ENCODE data around the gene OR1N1. TPM values are rescaled to one million over a fixed set of nuclear protein-coding genes. Genes with fewer than 3 reads are reported as not detected.

The OR1N1 gene
- total and polyA plus RNA-seq, 2 experiments from 2014 or later: not detected

DNA sequence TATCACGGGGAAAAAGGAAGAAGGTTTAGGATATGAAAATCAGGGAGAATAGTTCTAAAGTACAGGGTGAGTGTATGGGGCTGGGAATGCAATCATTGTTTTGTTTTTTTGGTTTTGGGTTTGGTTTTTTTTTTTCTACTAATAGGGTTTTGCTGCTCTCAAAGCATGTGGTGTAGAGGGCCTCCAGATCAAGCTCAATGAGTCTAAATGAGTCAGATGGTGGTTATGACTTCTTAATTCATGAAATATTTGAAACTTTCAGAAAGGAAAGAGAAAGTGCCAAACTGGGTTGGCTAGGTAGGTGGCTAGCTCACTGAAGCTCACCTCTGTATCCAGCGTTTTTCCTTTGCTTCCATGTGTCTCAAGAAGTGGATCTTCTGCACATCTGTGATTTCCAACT is 45.4 kb upstream of the OR1N1 start:
- ATAC-seq: no peak
- no peaks in the 10 kb centered on the region for H3K27me3 Mint-ChIP-seq (ENCODE audit: insufficient read depth, low read depth, poor library complexity)

DNA sequence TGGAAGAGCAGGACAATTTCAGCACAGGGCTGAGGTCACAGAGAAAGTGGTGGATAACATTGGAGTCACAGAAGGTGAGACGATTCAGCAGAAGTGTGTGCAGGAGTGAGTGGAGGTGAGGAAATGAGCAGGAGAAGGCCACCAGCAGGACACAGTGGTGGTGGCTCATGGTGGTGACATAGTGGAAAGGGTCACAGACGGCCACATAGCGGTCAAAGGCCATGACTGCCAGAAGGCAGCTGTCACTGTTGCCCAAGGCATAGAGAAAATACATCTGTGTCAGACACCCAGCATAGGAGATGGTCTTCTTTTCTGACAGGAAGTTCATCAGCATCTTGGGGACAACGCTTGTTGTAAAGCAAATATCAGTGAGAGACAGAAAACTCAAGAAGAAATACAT is 40.8 kb upstream of the OR1N1 start:
- no peaks in the 10 kb centered on the region for H3K36me3 ChIP-seq (ENCODE audit: insufficient read depth)
- no peak overlapping the region for H3K4me2 ChIP-seq
- Mint-ChIP-seq H3K27me3 (ENCODE audit: insufficient read depth, low read depth, poor library complexity) (no peaks in the 10 kb centered on the region), H3K9me3 (peaks cover 84% of the 10 kb centered on the region), H3K4me1 (no peaks in the 10 kb centered on the region), H3K36me3 (ENCODE audit: low read depth) (peaks cover 17% of the 10 kb centered on the region), H3K4me3 (no peak overlapping the region), H3K27ac (no peak overlapping the region)
- H4K20me1 ChIP-seq (replicated peaks; ENCODE audit: insufficient read depth): no peaks in the 10 kb centered on the region
- H2AFZ ChIP-seq: no peak overlapping the region
- H3K27me3 ChIP-seq (ENCODE audit: insufficient read depth): no peaks in the 10 kb centered on the region
- no peaks in the 10 kb centered on the region for H3K4me1 ChIP-seq (ENCODE audit: insufficient read depth)
- H3F3A ChIP-seq (replicated peaks; ENCODE audit: low read depth): no peaks in the 10 kb centered on the region
- no peaks in the 10 kb centered on the region for H3K9me2 ChIP-seq (ENCODE audit: insufficient read depth)
- no peaks in the 10 kb centered on the region for H3K79me2 ChIP-seq (replicated peaks; ENCODE audit: insufficient read depth)
- no peak overlapping the region for H3K4me3 ChIP-seq
- DNase-seq (ENCODE audit: low spot score) (no peak), ATAC-seq (no peak)
- no peak overlapping the region for H3K27ac ChIP-seq (ENCODE audit: low read depth)
- TF ChIP-seq ZNF331 (CRISPR knock-in tag; IDR thresholded peaks at IDR 0.05; ENCODE audit: low read depth) (no peak), EZH2phosphoT487 (IDR thresholded peaks at IDR 0.05; ENCODE audit: unreplicated experiment) (no peak), ZNF114 (CRISPR knock-in tag; IDR thresholded peaks at IDR 0.05) (no peak), STAT1 (IDR thresholded peaks at IDR 0.05; ENCODE audit: unreplicated experiment) (no peak), CREB1 (CRISPR knock-in tag; IDR thresholded peaks at IDR 0.05; ENCODE audit: low read depth) (no peak)
- TF ChIP-seq, protein P1, sequence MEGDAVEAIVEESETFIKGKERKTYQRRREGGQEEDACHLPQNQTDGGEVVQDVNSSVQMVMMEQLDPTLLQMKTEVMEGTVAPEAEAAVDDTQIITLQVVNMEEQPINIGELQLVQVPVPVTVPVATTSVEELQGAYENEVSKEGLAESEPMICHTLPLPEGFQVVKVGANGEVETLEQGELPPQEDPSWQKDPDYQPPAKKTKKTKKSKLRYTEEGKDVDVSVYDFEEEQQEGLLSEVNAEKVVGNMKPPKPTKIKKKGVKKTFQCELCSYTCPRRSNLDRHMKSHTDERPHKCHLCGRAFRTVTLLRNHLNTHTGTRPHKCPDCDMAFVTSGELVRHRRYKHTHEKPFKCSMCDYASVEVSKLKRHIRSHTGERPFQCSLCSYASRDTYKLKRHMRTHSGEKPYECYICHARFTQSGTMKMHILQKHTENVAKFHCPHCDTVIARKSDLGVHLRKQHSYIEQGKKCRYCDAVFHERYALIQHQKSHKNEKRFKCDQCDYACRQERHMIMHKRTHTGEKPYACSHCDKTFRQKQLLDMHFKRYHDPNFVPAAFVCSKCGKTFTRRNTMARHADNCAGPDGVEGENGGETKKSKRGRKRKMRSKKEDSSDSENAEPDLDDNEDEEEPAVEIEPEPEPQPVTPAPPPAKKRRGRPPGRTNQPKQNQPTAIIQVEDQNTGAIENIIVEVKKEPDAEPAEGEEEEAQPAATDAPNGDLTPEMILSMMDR (conservative IDR thresholded peaks at IDR 0.05; ENCODE audit: low read depth in 2 of 2): no peak
- TF ChIP-seq, protein P2, sequence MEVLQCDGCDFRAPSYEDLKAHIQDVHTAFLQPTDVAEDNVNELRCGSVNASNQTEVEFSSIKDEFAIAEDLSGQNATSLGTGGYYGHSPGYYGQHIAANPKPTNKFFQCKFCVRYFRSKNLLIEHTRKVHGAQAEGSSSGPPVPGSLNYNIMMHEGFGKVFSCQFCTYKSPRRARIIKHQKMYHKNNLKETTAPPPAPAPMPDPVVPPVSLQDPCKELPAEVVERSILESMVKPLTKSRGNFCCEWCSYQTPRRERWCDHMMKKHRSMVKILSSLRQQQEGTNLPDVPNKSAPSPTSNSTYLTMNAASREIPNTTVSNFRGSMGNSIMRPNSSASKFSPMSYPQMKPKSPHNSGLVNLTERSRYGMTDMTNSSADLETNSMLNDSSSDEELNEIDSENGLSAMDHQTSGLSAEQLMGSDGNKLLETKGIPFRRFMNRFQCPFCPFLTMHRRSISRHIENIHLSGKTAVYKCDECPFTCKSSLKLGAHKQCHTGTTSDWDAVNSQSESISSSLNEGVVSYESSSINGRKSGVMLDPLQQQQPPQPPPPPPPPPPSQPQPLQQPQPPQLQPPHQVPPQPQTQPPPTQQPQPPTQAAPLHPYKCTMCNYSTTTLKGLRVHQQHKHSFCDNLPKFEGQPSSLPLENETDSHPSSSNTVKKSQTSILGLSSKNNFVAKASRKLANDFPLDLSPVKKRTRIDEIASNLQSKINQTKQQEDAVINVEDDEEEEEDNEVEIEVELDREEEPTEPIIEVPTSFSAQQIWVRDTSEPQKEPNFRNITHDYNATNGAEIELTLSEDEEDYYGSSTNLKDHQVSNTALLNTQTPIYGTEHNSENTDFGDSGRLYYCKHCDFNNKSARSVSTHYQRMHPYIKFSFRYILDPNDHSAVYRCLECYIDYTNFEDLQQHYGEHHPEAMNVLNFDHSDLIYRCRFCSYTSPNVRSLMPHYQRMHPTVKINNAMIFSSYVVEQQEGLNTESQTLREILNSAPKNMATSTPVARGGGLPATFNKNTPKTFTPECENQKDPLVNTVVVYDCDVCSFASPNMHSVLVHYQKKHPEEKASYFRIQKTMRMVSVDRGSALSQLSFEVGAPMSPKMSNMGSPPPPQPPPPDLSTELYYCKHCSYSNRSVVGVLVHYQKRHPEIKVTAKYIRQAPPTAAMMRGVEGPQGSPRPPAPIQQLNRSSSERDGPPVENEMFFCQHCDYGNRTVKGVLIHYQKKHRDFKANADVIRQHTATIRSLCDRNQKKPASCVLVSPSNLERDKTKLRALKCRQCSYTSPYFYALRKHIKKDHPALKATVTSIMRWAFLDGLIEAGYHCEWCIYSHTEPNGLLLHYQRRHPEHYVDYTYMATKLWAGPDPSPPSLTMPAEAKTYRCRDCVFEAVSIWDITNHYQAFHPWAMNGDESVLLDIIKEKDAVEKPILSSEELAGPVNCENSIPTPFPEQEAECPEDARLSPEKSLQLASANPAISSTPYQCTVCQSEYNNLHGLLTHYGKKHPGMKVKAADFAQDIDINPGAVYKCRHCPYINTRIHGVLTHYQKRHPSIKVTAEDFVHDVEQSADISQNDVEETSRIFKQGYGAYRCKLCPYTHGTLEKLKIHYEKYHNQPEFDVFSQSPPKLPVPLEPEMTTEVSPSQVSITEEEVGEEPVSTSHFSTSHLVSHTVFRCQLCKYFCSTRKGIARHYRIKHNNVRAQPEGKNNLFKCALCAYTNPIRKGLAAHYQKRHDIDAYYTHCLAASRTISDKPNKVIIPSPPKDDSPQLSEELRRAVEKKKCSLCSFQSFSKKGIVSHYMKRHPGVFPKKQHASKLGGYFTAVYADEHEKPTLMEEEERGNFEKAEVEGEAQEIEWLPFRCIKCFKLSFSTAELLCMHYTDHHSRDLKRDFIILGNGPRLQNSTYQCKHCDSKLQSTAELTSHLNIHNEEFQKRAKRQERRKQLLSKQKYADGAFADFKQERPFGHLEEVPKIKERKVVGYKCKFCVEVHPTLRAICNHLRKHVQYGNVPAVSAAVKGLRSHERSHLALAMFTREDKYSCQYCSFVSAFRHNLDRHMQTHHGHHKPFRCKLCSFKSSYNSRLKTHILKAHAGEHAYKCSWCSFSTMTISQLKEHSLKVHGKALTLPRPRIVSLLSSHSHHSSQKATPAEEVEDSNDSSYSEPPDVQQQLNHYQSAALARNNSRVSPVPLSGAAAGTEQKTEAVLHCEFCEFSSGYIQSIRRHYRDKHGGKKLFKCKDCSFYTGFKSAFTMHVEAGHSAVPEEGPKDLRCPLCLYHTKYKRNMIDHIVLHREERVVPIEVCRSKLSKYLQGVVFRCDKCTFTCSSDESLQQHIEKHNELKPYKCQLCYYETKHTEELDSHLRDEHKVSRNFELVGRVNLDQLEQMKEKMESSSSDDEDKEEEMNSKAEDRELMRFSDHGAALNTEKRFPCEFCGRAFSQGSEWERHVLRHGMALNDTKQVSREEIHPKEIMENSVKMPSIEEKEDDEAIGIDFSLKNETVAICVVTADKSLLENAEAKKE (CRISPR knock-in tag; IDR thresholded peaks at IDR 0.05): no peak

More for the DNA sequence above, 45.4 kb upstream of the OR1N1 start:
- no peaks in the 10 kb centered on the region for H3K79me2 ChIP-seq (replicated peaks; ENCODE audit: insufficient read depth)
- no peaks in the 10 kb centered on the region for H3K27me3 ChIP-seq (ENCODE audit: insufficient read depth)
- H3K4me1 Mint-ChIP-seq: no peaks in the 10 kb centered on the region
- H3K9me3 Mint-ChIP-seq: peaks cover 83% of the 10 kb centered on the region
- H2AFZ ChIP-seq: no peak overlapping the region
- H3K27ac Mint-ChIP-seq: no peak overlapping the region
- H3K4me3 Mint-ChIP-seq: no peak overlapping the region
- H3K9me2 ChIP-seq (ENCODE audit: insufficient read depth): no peaks in the 10 kb centered on the region
- no peaks in the 10 kb centered on the region for H3F3A ChIP-seq (replicated peaks; ENCODE audit: low read depth)
- H3K4me3 ChIP-seq: no peak overlapping the region
- no peak overlapping the region for H3K27ac ChIP-seq (ENCODE audit: low read depth)
- peaks cover 19% of the 10 kb centered on the region for H3K36me3 Mint-ChIP-seq (ENCODE audit: low read depth)
- TF ChIP-seq NANOG (IDR thresholded peaks at IDR 0.05; ENCODE audit: borderline replicate concordance) (no peak), EZH2phosphoT487 (IDR thresholded peaks at IDR 0.05; ENCODE audit: unreplicated experiment) (no peak), POLR2AphosphoS5 (IDR thresholded peaks at IDR 0.05; ENCODE audit: low read depth) (no peak)
- TF ChIP-seq, protein P3, sequence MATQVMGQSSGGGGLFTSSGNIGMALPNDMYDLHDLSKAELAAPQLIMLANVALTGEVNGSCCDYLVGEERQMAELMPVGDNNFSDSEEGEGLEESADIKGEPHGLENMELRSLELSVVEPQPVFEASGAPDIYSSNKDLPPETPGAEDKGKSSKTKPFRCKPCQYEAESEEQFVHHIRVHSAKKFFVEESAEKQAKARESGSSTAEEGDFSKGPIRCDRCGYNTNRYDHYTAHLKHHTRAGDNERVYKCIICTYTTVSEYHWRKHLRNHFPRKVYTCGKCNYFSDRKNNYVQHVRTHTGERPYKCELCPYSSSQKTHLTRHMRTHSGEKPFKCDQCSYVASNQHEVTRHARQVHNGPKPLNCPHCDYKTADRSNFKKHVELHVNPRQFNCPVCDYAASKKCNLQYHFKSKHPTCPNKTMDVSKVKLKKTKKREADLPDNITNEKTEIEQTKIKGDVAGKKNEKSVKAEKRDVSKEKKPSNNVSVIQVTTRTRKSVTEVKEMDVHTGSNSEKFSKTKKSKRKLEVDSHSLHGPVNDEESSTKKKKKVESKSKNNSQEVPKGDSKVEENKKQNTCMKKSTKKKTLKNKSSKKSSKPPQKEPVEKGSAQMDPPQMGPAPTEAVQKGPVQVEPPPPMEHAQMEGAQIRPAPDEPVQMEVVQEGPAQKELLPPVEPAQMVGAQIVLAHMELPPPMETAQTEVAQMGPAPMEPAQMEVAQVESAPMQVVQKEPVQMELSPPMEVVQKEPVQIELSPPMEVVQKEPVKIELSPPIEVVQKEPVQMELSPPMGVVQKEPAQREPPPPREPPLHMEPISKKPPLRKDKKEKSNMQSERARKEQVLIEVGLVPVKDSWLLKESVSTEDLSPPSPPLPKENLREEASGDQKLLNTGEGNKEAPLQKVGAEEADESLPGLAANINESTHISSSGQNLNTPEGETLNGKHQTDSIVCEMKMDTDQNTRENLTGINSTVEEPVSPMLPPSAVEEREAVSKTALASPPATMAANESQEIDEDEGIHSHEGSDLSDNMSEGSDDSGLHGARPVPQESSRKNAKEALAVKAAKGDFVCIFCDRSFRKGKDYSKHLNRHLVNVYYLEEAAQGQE (IDR thresholded peaks at IDR 0.05; ENCODE audit: unreplicated experiment): no peak
- no peaks in the 10 kb centered on the region for H3K36me3 ChIP-seq (ENCODE audit: insufficient read depth)
- no peaks in the 10 kb centered on the region for H3K4me1 ChIP-seq (ENCODE audit: insufficient read depth)
- no peak for DNase-seq (ENCODE audit: low spot score)
- H4K20me1 ChIP-seq (replicated peaks; ENCODE audit: insufficient read depth): no peaks in the 10 kb centered on the region
- H3K4me2 ChIP-seq: no peak overlapping the region
